Loucy (cell line): Measurements from ENCODE around the gene AIG1.

Source experiments
- H2AFZ ChIP-seq: fragments of 200-600 bp; sonication (generic); 2 replicates; pipeline ENCODE4 v1.6.0; 2016; ENCODE audit warnings: antibody characterized with exemption, mild to moderate bottlenecking, low read length, moderate library complexity
- H3F3A ChIP-seq: fragments of 200-600 bp; 2 replicates; pipeline ENCODE4 v1.6.0; 2016; ENCODE audit warnings: antibody characterized with exemption, low read depth, mild to moderate bottlenecking
- H3K27me3 ChIP-seq: fragments of 200-600 bp; sonication (generic); 2 replicates; pipeline ENCODE4 v1.6.1; 2014; ENCODE audit warnings: low read length, mild to moderate bottlenecking; ENCODE audit not compliant: insufficient read depth, poor library complexity, severe bottlenecking
- H3K36me3 ChIP-seq: fragments of 200-600 bp; sonication (generic); 2 replicates; pipeline ENCODE4 v1.6.1; 2016; ENCODE audit warnings: low read length; ENCODE audit not compliant: insufficient read depth
- H3K4me1 ChIP-seq: fragments of 200-600 bp; sonication (generic); 2 replicates; pipeline ENCODE4 v1.5.1; 2014; ENCODE audit warnings: low read length, mild to moderate bottlenecking; ENCODE audit not compliant: insufficient read depth, poor library complexity, severe bottlenecking
- H3K4me2 ChIP-seq: fragments of 200-600 bp; sonication (generic); 2 replicates; pipeline ENCODE4 v1.6.0; 2014; ENCODE audit warnings: antibody characterized with exemption, low read length, low read depth, mild to moderate bottlenecking; ENCODE audit not compliant: poor library complexity, severe bottlenecking
- H3K4me3 ChIP-seq: fragments of 200-600 bp; sonication (generic); 2 replicates; pipeline ENCODE4 v1.5.1; 2014; ENCODE audit warnings: low read length, mild to moderate bottlenecking, mixed read lengths; ENCODE audit not compliant: poor library complexity, severe bottlenecking
- H3K79me2 ChIP-seq: fragments of 200-600 bp; sonication (generic); 2 replicates; pipeline ENCODE4 v1.6.1; 2014; ENCODE audit warnings: low read length; ENCODE audit not compliant: insufficient read depth
- H3K9ac ChIP-seq: fragments of 200-600 bp; sonication (generic); 2 replicates; pipeline ENCODE4 v1.6.0; 2014; ENCODE audit warnings: mild to moderate bottlenecking, low read depth, low read length, moderate library complexity; ENCODE audit not compliant: poor library complexity, severe bottlenecking
- H3K9me2 ChIP-seq: fragments of 200-600 bp; sonication (generic); replicated peaks from 2 replicates; pipeline ENCODE4 v1.6.1; 2016; ENCODE audit warnings: low read depth, low read length, mixed read lengths
- H3K9me3 ChIP-seq: fragments of 200-600 bp; sonication (generic); 2 replicates; pipeline ENCODE4 v1.6.1; 2014; ENCODE audit warnings: mild to moderate bottlenecking, antibody characterized with exemption, low read length, low read depth; ENCODE audit not compliant: insufficient read depth
- H4K20me1 ChIP-seq: fragments of 200-600 bp; sonication (generic); 2 replicates; pipeline ENCODE4 v1.6.0; 2014; ENCODE audit warnings: antibody characterized with exemption, low read length, mild to moderate bottlenecking; ENCODE audit not compliant: insufficient read depth, poor library complexity, severe bottlenecking
- CTCF ChIP-seq: fragments of 200-600 bp; sonication (generic); conservative IDR thresholded peaks from 2 replicates; pipeline ENCODE4 v1.5.1; 2014; ENCODE audit warnings: mild to moderate bottlenecking, antibody characterized with exemption, low read length
- EZH2phosphoT487 ChIP-seq: fragments of 200-600 bp; IDR thresholded peaks from 2 replicates; pipeline ENCODE4 v1.6.1; 2018; ENCODE audit warnings: antibody characterized with exemption, mild to moderate bottlenecking, moderate library complexity, borderline replicate concordance

Gene AIG1

GRCh38 chr6:143058987-143059386, 1.7 kb upstream of the AIG1 start:
- Histone ChIP-seq H3K9ac (no peak overlapping the region), H2AFZ (no peak overlapping the region), H3K4me2 (peak overlapping the region; percentile 81), H3K79me2 (peaks cover 33% of the 10 kb centered on the region), H3K4me3 (peak overlapping the region; percentile 94), H3K9me2 (no peaks in the 10 kb centered on the region), H3K27me3 (no peaks in the 10 kb centered on the region), H3K9me3 (no peaks in the 10 kb centered on the region), H3K36me3 (no peaks in the 10 kb centered on the region), H3F3A (no peaks in the 10 kb centered on the region), H3K4me1 (peaks cover 42% of the 10 kb centered on the region), H4K20me1 (no peaks in the 10 kb centered on the region)
- TF ChIP-seq EZH2phosphoT487 (no peak), CTCF (no peak)

GRCh38 chr6:143059663-143060353, 881 bp upstream of the AIG1 start:
- H3K4me1 ChIP-seq, result peaks cover 50% of the 10 kb centered on the region
- no peaks in the 10 kb centered on the region for H3F3A ChIP-seq
- no peaks in the 10 kb centered on the region for H3K27me3 ChIP-seq
- peak overlapping the region; percentile 94 for H3K4me3 ChIP-seq
- TF ChIP-seq EZH2phosphoT487 (no peak), CTCF (no peak)
- H2AFZ ChIP-seq, result peak overlapping the region; percentile 80
- H3K9ac ChIP-seq, result peak overlapping the region; percentile 67
- no peaks in the 10 kb centered on the region for H3K9me3 ChIP-seq
- no peaks in the 10 kb centered on the region for H4K20me1 ChIP-seq
- H3K36me3 ChIP-seq, result no peaks in the 10 kb centered on the region
- peaks cover 33% of the 10 kb centered on the region for H3K79me2 ChIP-seq
- H3K4me2 ChIP-seq, result peak overlapping the region; percentile 81
- no peaks in the 10 kb centered on the region for H3K9me2 ChIP-seq

GRCh38 chr6:143060354-143060805, 309 bp upstream of the AIG1 start:
- peak overlapping the region; percentile 67 for H3K9ac ChIP-seq
- H3K4me3 ChIP-seq, result peak overlapping the region; percentile 94
- no peaks in the 10 kb centered on the region for H3K36me3 ChIP-seq
- H3K9me2 ChIP-seq, result no peaks in the 10 kb centered on the region
- no peaks in the 10 kb centered on the region for H3K9me3 ChIP-seq
- no peaks in the 10 kb centered on the region for H3F3A ChIP-seq
- H3K4me2 ChIP-seq, result peak overlapping the region; percentile 81
- H4K20me1 ChIP-seq, result no peaks in the 10 kb centered on the region
- peak overlapping the region; percentile 80 for H2AFZ ChIP-seq
- TF ChIP-seq CTCF (peak; percentile 33; the same call in 1 of the 2 replicates), EZH2phosphoT487 (no peak)
- H3K79me2 ChIP-seq, result peaks cover 33% of the 10 kb centered on the region
- H3K27me3 ChIP-seq, result no peaks in the 10 kb centered on the region
- peaks cover 55% of the 10 kb centered on the region for H3K4me1 ChIP-seq
